ENCODE measurements around the gene UBE2E2. TPM values are rescaled to one million over a fixed set of nuclear protein-coding genes. Genes with fewer than 3 reads are reported as not detected.

UBE2E2 gene
- total and polyA plus RNA-seq, 3 experiments from 2014 or later: 0.86 to 8.0 (median 0.92) TPM

GRCh38 chr3:23546181-23546580 lies 343.1 kb downstream of the UBE2E2 start:
- CTCF ChIA-PET: no interaction called here

GRCh38 chr3:23547905-23548650 lies 345.0 kb downstream of the UBE2E2 start:
- Mint-ChIP-seq H3K4me1 (no peaks in the 10 kb centered on the region), H3K27ac (no peak overlapping the region), H3K9me3 (peaks cover 0 to 2% (median 0%) of the 10 kb centered on the region in 5 donors), H3K4me3 (no peak overlapping the region), H3K36me3 (no peaks in the 10 kb centered on the region), H3K27me3 (no peaks in the 10 kb centered on the region)
- Histone ChIP-seq H3K27me3 (ENCODE audit: insufficient read depth, low read length, poor library complexity, severe bottlenecking) (no peaks in the 10 kb centered on the region), H3K4me1 (ENCODE audit: insufficient read depth, low read length) (no peaks in the 10 kb centered on the region), H3K36me3 (ENCODE audit: insufficient read depth, low read length) (no peaks in the 10 kb centered on the region), H3K9me3 (ENCODE audit: low read length) (no peaks in the 10 kb centered on the region), H3K4me3 (ENCODE audit: low read length) (no peak overlapping the region), H3K27ac (ENCODE audit: low read depth, low read length) (no peak overlapping the region)
- ChIA-PET POLR2A (no interaction called here), CTCF (no interaction called here)
- no peak for DNase-seq

More at GRCh38 chr3:23546181-23546580, 343.1 kb downstream of the UBE2E2 start:
- Mint-ChIP-seq H3K27ac (no peak overlapping the region), H3K4me3 (no peak overlapping the region), H3K4me1 (no peaks in the 10 kb centered on the region), H3K36me3 (no peaks in the 10 kb centered on the region), H3K9me3 (peaks cover 0 to 2% (median 0%) of the 10 kb centered on the region in 5 donors), H3K27me3 (peaks cover 0 to 6% of the 10 kb centered on the region in 2 donors)
- H3K4me3 ChIP-seq (ENCODE audit: low read length): no peak overlapping the region
- POLR2A ChIA-PET: no interaction called here
- no peaks in the 10 kb centered on the region for H3K9me3 ChIP-seq (ENCODE audit: low read length)
- no peak overlapping the region for H3K27ac ChIP-seq (ENCODE audit: low read depth, low read length)
- no peak for DNase-seq
- H3K36me3 ChIP-seq (ENCODE audit: insufficient read depth, low read length): no peaks in the 10 kb centered on the region
- no peaks in the 10 kb centered on the region for H3K27me3 ChIP-seq (ENCODE audit: insufficient read depth, low read length, poor library complexity, severe bottlenecking)
- H3K4me1 ChIP-seq (ENCODE audit: insufficient read depth, low read length): no peaks in the 10 kb centered on the region

- H3K4me1 Mint-ChIP-seq: no peaks in the 10 kb centered on the region
- H3K27ac Mint-ChIP-seq: no peak overlapping the region
- Histone ChIP-seq H3K27me3 (ENCODE audit: insufficient read depth, low read length, poor library complexity, severe bottlenecking) (no peaks in the 10 kb centered on the region), H3K9me3 (ENCODE audit: low read length) (no peaks in the 10 kb centered on the region), H3K4me1 (ENCODE audit: insufficient read depth, low read length) (no peaks in the 10 kb centered on the region), H3K36me3 (ENCODE audit: insufficient read depth, low read length) (no peaks in the 10 kb centered on the region), H3K27ac (ENCODE audit: low read depth, low read length) (no peak overlapping the region), H3K4me3 (ENCODE audit: low read length) (no peak overlapping the region)
- H3K27me3 Mint-ChIP-seq: no peaks in the 10 kb centered on the region
- no peak overlapping the region for H3K4me3 Mint-ChIP-seq
- H3K9me3 Mint-ChIP-seq: peaks cover 0 to 2% (median 0%) of the 10 kb centered on the region in 5 donors
- no peak for DNase-seq
- H3K36me3 Mint-ChIP-seq: no peaks in the 10 kb centered on the region
- POLR2A ChIA-PET: no interaction called here
- CTCF ChIA-PET: no interaction called here
Observed at GRCh38 chr3:23548706-23549105, 345.6 kb downstream of the UBE2E2 start.

GRCh38 chr3:23549148-23549910 lies 346.2 kb downstream of the UBE2E2 start:
- Mint-ChIP-seq H3K4me3 (no peak overlapping the region), H3K4me1 (no peaks in the 10 kb centered on the region), H3K27ac (no peak overlapping the region), H3K36me3 (no peaks in the 10 kb centered on the region), H3K9me3 (peaks cover 0 to 2% (median 0%) of the 10 kb centered on the region in 5 donors), H3K27me3 (no peaks in the 10 kb centered on the region)
- H3K27ac ChIP-seq (ENCODE audit: low read depth, low read length): no peak overlapping the region
- H3K9me3 ChIP-seq (ENCODE audit: low read length): no peaks in the 10 kb centered on the region
- H3K36me3 ChIP-seq (ENCODE audit: insufficient read depth, low read length): no peaks in the 10 kb centered on the region
- ChIA-PET POLR2A (no interaction called here), CTCF (no interaction called here)
- H3K4me3 ChIP-seq (ENCODE audit: low read length): no peak overlapping the region
- H3K27me3 ChIP-seq (ENCODE audit: insufficient read depth, low read length, poor library complexity, severe bottlenecking): no peaks in the 10 kb centered on the region
- no peak for DNase-seq
- no peaks in the 10 kb centered on the region for H3K4me1 ChIP-seq (ENCODE audit: insufficient read depth, low read length)

- H3K9me3 Mint-ChIP-seq: no peaks in the 10 kb centered on the region
- no peak overlapping the region for H3K4me3 Mint-ChIP-seq
- no peak overlapping the region for H3K27ac Mint-ChIP-seq
- H3K36me3 Mint-ChIP-seq: no peaks in the 10 kb centered on the region
- no peak overlapping the region for H3K4me3 ChIP-seq (ENCODE audit: low read length)
- no peaks in the 10 kb centered on the region for H3K36me3 ChIP-seq (ENCODE audit: insufficient read depth, low read length)
- no peaks in the 10 kb centered on the region for H3K27me3 Mint-ChIP-seq
- CTCF ChIA-PET: no interaction called here
- no peaks in the 10 kb centered on the region for H3K9me3 ChIP-seq (ENCODE audit: low read length)
- H3K27ac ChIP-seq (ENCODE audit: low read depth, low read length): no peak overlapping the region
- DNase-seq: no peak
- no peaks in the 10 kb centered on the region for H3K4me1 ChIP-seq (ENCODE audit: insufficient read depth, low read length)
- POLR2A ChIA-PET: no interaction called here
- no peaks in the 10 kb centered on the region for H3K27me3 ChIP-seq (ENCODE audit: insufficient read depth, low read length, poor library complexity, severe bottlenecking)
- H3K4me1 Mint-ChIP-seq: no peaks in the 10 kb centered on the region
Observed at GRCh38 chr3:23550402-23550801, 347.3 kb downstream of the UBE2E2 start.

GRCh38 chr3:23552506-23552905 lies 349.4 kb downstream of the UBE2E2 start:
- Histone ChIP-seq H3K4me1 (ENCODE audit: insufficient read depth, low read length) (no peaks in the 10 kb centered on the region), H3K27me3 (ENCODE audit: insufficient read depth, low read length, poor library complexity, severe bottlenecking) (no peaks in the 10 kb centered on the region), H3K27ac (ENCODE audit: low read depth, low read length) (no peak overlapping the region), H3K4me3 (ENCODE audit: low read length) (no peak overlapping the region), H3K36me3 (ENCODE audit: insufficient read depth, low read length) (no peaks in the 10 kb centered on the region), H3K9me3 (ENCODE audit: low read length) (no peaks in the 10 kb centered on the region)
- no peaks in the 10 kb centered on the region for H3K27me3 Mint-ChIP-seq
- POLR2A ChIA-PET: no interaction called here
- H3K27ac Mint-ChIP-seq: no peak overlapping the region
- CTCF ChIA-PET: no interaction called here
- H3K4me3 Mint-ChIP-seq: no peak overlapping the region
- peaks cover 0 to 3% (median 0%) of the 10 kb centered on the region in 5 donors for H3K9me3 Mint-ChIP-seq
- no peaks in the 10 kb centered on the region for H3K4me1 Mint-ChIP-seq
- no peaks in the 10 kb centered on the region for H3K36me3 Mint-ChIP-seq
- DNase-seq: no peak

- POLR2A ChIA-PET: no interaction called here
- Histone ChIP-seq H3K4me1 (ENCODE audit: insufficient read depth, low read length) (no peaks in the 10 kb centered on the region), H3K27me3 (ENCODE audit: insufficient read depth, low read length, poor library complexity, severe bottlenecking) (no peaks in the 10 kb centered on the region), H3K9me3 (ENCODE audit: low read length) (no peaks in the 10 kb centered on the region), H3K36me3 (ENCODE audit: insufficient read depth, low read length) (no peaks in the 10 kb centered on the region), H3K4me3 (ENCODE audit: low read length) (no peak overlapping the region), H3K27ac (ENCODE audit: low read depth, low read length) (no peak overlapping the region)
- no peak for DNase-seq
- H3K36me3 Mint-ChIP-seq: no peaks in the 10 kb centered on the region
- H3K9me3 Mint-ChIP-seq: peaks cover 0 to 3% (median 0%) of the 10 kb centered on the region in 5 donors
- no peaks in the 10 kb centered on the region for H3K27me3 Mint-ChIP-seq
- no peaks in the 10 kb centered on the region for H3K4me1 Mint-ChIP-seq
- no peak overlapping the region for H3K4me3 Mint-ChIP-seq
- CTCF ChIA-PET: no interaction called here
- no peak overlapping the region for H3K27ac Mint-ChIP-seq
Observed at GRCh38 chr3:23553353-23553752, 350.2 kb downstream of the UBE2E2 start.

GRCh38 chr3:23565041-23565775 lies 362.1 kb downstream of the UBE2E2 start:
- CTCF ChIA-PET: no interaction called here
- H3K4me3 Mint-ChIP-seq: no peak overlapping the region

More at GRCh38 chr3:23565041-23565775, 362.1 kb downstream of the UBE2E2 start:
- Mint-ChIP-seq H3K9me3 (peaks cover 0 to 2% (median 0%) of the 10 kb centered on the region in 5 donors), H3K27ac (no peak overlapping the region), H3K4me1 (no peaks in the 10 kb centered on the region), H3K36me3 (no peaks in the 10 kb centered on the region), H3K27me3 (peaks cover 0 to 15% of the 10 kb centered on the region in 2 donors)
- Histone ChIP-seq H3K27ac (ENCODE audit: low read depth, low read length) (no peak overlapping the region), H3K4me3 (ENCODE audit: low read length) (no peak overlapping the region), H3K36me3 (ENCODE audit: insufficient read depth, low read length) (no peaks in the 10 kb centered on the region), H3K27me3 (ENCODE audit: insufficient read depth, low read length, poor library complexity, severe bottlenecking) (no peaks in the 10 kb centered on the region), H3K9me3 (ENCODE audit: low read length) (no peaks in the 10 kb centered on the region), H3K4me1 (ENCODE audit: insufficient read depth, low read length) (no peaks in the 10 kb centered on the region)
- DNase-seq: no peak
- POLR2A ChIA-PET: no interaction called here
